ENCODE results near the gene TEX44.

- TF ChIP-seq, protein P1, sequence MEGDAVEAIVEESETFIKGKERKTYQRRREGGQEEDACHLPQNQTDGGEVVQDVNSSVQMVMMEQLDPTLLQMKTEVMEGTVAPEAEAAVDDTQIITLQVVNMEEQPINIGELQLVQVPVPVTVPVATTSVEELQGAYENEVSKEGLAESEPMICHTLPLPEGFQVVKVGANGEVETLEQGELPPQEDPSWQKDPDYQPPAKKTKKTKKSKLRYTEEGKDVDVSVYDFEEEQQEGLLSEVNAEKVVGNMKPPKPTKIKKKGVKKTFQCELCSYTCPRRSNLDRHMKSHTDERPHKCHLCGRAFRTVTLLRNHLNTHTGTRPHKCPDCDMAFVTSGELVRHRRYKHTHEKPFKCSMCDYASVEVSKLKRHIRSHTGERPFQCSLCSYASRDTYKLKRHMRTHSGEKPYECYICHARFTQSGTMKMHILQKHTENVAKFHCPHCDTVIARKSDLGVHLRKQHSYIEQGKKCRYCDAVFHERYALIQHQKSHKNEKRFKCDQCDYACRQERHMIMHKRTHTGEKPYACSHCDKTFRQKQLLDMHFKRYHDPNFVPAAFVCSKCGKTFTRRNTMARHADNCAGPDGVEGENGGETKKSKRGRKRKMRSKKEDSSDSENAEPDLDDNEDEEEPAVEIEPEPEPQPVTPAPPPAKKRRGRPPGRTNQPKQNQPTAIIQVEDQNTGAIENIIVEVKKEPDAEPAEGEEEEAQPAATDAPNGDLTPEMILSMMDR (IDR thresholded peaks at IDR 0.05), result no peak
- TF ChIP-seq POLR2A (IDR thresholded peaks at IDR 0.05), result no peak
Measured at GRCh38 chr2:231615058-231615671, 22.5 kb downstream of the TEX44 start.

Measured in lower leg skin (tissue), 3 donors.